ENCODE results near the gene DDX23. TPM values are rescaled to one million over a fixed set of nuclear protein-coding genes. Genes with fewer than 3 reads are reported as not detected.

DDX23 gene
- total and polyA plus RNA-seq, 8 donors, result 25.9 to 55.6 (median 33.3) TPM

DNA sequence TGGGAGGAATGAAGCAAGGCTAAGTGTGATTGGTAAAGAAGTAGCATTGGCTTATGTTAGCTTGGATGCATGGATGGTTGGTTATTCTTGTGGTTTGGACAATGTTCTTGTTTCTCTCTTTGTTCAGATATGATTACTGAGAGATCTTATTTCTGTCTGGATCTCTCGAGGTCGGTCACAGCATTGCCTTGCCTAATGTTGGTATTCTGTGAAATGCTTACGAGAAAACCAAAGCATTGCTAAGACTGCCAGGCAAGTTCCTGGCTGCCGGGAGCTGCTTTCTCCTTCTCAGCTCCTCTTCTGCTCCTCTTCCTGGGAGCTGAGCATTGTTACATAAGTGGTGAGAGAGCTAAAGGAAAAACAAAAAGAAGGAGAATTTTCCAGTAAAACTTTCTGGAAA is 21.1 kb upstream of the DDX23 start:
- FAIRE-seq (no peak), ATAC-seq (no peak)
- no peaks in the 10 kb centered on the region for H3K36me3 ChIP-seq

DNA sequence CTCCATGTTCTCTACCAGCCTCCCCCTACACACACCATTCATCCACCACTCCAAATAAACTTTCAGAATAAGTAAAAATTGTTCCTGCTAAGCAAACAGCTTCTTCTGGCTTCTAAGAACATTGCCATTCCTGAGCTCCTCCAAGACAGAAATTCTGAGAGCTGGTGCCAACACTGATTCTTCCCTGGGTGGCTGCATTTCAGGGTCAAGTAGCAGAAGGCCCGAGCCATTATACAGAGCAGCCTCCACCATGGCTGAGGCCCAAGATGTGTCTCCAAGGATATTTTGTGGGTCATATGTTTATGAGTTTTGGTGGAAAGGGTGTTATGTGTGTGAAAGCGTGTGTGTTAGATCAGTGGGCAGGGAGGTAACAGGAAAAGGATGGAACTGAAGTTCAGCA is 17.2 kb upstream of the DDX23 start:
- H3K36me3 ChIP-seq, result no peaks in the 10 kb centered on the region
- 67 to 77% methylated on average over 2 of the region's 2 CpGs for WGBS, 2 donors
- H3K27ac ChIP-seq, result no peak overlapping the region
- no peaks in the 10 kb centered on the region for H3K27me3 ChIP-seq
- TF ChIP-seq, protein P1, sequence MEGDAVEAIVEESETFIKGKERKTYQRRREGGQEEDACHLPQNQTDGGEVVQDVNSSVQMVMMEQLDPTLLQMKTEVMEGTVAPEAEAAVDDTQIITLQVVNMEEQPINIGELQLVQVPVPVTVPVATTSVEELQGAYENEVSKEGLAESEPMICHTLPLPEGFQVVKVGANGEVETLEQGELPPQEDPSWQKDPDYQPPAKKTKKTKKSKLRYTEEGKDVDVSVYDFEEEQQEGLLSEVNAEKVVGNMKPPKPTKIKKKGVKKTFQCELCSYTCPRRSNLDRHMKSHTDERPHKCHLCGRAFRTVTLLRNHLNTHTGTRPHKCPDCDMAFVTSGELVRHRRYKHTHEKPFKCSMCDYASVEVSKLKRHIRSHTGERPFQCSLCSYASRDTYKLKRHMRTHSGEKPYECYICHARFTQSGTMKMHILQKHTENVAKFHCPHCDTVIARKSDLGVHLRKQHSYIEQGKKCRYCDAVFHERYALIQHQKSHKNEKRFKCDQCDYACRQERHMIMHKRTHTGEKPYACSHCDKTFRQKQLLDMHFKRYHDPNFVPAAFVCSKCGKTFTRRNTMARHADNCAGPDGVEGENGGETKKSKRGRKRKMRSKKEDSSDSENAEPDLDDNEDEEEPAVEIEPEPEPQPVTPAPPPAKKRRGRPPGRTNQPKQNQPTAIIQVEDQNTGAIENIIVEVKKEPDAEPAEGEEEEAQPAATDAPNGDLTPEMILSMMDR (IDR thresholded peaks at IDR 0.05), result no peak
- ATAC-seq (no peak), DNase-seq (no peak), FAIRE-seq (no peak)
- no peaks in the 10 kb centered on the region for H3K9me3 ChIP-seq
- intact Hi-C loops (cut with DNase I), result no loop called here
- peaks cover 0 to 14% (median 0%) of the 10 kb centered on the region in 3 donors for H3K4me1 ChIP-seq
- H3K4me3 ChIP-seq, result no peak overlapping the region

More for the DNA sequence above, 21.1 kb upstream of the DDX23 start:
- H3K9me3 ChIP-seq, result no peaks in the 10 kb centered on the region
- WGBS, 2 donors, result 75 to 79% methylated on average over 4 of the region's 4 CpGs
- DNase-seq, result no peak
- H3K27me3 ChIP-seq, result no peaks in the 10 kb centered on the region
- TF ChIP-seq, protein P1 (IDR thresholded peaks at IDR 0.05), result no peak
- H3K4me1 ChIP-seq, result no peaks in the 10 kb centered on the region
- H3K27ac ChIP-seq, result no peak overlapping the region
- no peak overlapping the region for H3K4me3 ChIP-seq
- intact Hi-C loops (cut with DNase I), result no loop called here

DNA sequence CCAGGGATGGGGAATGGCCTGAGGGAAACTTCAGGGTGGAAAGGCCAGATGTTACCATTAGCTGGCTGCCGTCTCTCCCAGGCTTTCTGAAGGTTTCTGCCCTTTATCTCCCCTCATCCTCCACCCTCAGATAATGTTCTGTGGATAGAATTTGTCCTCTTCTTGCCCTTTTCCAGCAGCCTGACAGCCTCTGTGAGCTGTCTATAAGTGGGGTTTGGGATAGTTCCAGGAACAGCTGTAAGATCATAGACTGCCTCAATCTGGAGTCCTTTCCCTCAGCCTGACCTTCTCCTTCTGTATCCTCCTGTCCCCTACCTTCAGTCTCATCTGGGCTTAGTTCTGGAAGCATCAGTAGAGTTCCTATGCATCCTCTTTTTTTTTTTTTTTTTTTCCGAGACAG is 16.5 kb upstream of the DDX23 start:
- Histone ChIP-seq H3K4me3 (no peak overlapping the region), H3K27ac (no peak overlapping the region), H3K27me3 (no peaks in the 10 kb centered on the region), H3K4me1 (peaks cover 0 to 14% (median 0%) of the 10 kb centered on the region in 3 donors), H3K36me3 (no peaks in the 10 kb centered on the region), H3K9me3 (no peaks in the 10 kb centered on the region)
- intact Hi-C loops (cut with DNase I), result no loop called here
- ATAC-seq (no peak), DNase-seq (no peak), FAIRE-seq (no peak)
- 88 to 95% methylated on average over 1 to 2 of the region's 2 CpGs for WGBS, 2 donors
- TF ChIP-seq, protein P1 (IDR thresholded peaks at IDR 0.05), result no peak

DNA sequence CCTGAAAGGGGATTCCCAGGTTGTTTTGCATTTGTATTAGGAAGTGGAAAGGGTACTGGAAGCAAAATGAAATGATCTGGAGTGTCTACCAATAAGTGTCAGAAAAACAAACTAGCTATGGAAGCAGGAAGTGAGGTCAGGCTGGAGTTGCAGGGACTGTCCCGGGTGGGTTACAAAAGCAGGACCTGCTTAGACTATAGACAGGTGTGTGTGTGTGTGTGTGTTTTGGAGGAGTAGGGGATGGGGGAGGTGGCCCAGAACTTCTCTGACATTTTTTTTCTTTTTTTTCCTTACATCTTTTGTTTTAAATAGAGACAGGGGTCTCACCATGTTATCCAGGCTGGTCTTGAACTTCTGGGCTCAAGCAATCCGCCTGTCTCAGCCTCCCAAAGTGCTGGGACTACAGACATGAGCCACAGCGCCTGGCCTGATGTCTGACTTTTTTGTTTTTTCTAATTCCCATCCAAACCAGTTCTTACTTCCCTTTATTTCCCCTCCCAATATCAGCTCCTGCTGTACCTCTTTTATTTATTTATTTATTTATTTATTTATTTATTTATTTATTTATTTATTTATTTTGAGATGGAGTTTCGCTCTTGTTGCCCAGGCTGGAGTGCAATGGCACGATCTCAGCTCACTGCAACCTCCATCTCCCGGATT is 14.2 kb upstream of the DDX23 start:
- H3K4me3 ChIP-seq, result peak overlapping the region in 2 of 4 donors; percentile 51 to 84
- TF ChIP-seq, protein P1 (IDR thresholded peaks at IDR 0.05), result no peak
- FAIRE-seq, result no peak
- intact Hi-C loops (cut with DNase I), result no loop called here
- no peak for DNase-seq
- peak overlapping the region in 2 of 4 donors; percentile 80 to 81 for H3K27ac ChIP-seq
- no peaks in the 10 kb centered on the region for H3K9me3 ChIP-seq
- peaks cover 0 to 14% (median 0%) of the 10 kb centered on the region in 3 donors for H3K4me1 ChIP-seq
- ATAC-seq, result peak in 3 of 4 donors; percentile 24 to 56 (median 49)
- no peaks in the 10 kb centered on the region for H3K36me3 ChIP-seq
- H3K27me3 ChIP-seq, result no peaks in the 10 kb centered on the region
- 67 to 75% methylated on average over 5 to 6 of the region's 6 CpGs for WGBS, 2 donors

Measured in pancreas (tissue), 10 donors.